Activated T-helper 9 cell treated with anti-CD3 and anti-CD28 coated beads, Interleukin-2, amount 50 U/mL, for 16 hours (primary cell): ENCODE data around the gene IL1R2.
"Not testable (repeated sequence)": the region's sequence is repeated elsewhere in the genome, so short reads cannot be mapped to it uniquely, and the experiment has no call there.

ENCODE experiments used
- DNase-seq: peaks from one replicate; pipeline ENCODE4 v3.0.0-alpha.2; 2020; ENCODE audit warnings: low read depth

The IL1R2 gene

GRCh38 chr2:102061962-102062795 lies 70.4 kb downstream of the IL1R2 start:
- DNase-seq: no peak

- no peak for DNase-seq
Measured at GRCh38 chr2:102062802-102063201, 71.0 kb downstream of the IL1R2 start.

GRCh38 chr2:102063487-102063911 lies 71.7 kb downstream of the IL1R2 start:
- DNase-seq: no peak

- peak; percentile 31 for DNase-seq
Measured at GRCh38 chr2:102063941-102064678, 72.3 kb downstream of the IL1R2 start.

- no peak for DNase-seq
Measured at GRCh38 chr2:102064679-102065674, 73.2 kb downstream of the IL1R2 start.

- no peak for DNase-seq
Measured at GRCh38 chr2:102065675-102066252, 74.0 kb downstream of the IL1R2 start.

GRCh38 chr2:102066554-102066953 lies 74.8 kb downstream of the IL1R2 start:
- no peak for DNase-seq

- DNase-seq: not testable (repeated sequence)
Measured at GRCh38 chr2:102068126-102068525, 76.4 kb downstream of the IL1R2 start.

- DNase-seq: no peak
Measured at GRCh38 chr2:102069311-102069974, 77.7 kb downstream of the IL1R2 start.

- no peak for DNase-seq
Measured at GRCh38 chr2:102070058-102070642, 78.4 kb downstream of the IL1R2 start.

GRCh38 chr2:102072741-102073140 lies 81.0 kb downstream of the IL1R2 start:
- DNase-seq: no peak

GRCh38 chr2:102073168-102073724 lies 81.5 kb downstream of the IL1R2 start:
- no peak for DNase-seq

- no peak for DNase-seq
Measured at GRCh38 chr2:102074152-102074783, 82.5 kb downstream of the IL1R2 start.

GRCh38 chr2:102075479-102075878 lies 83.7 kb downstream of the IL1R2 start:
- DNase-seq: no peak

- DNase-seq: no peak
Measured at GRCh38 chr2:102076512-102076911, 84.8 kb downstream of the IL1R2 start.
